Heart left ventricle (tissue), 13 donors: ENCODE measurements around the gene PHLPP1.

Experiments
- POLR2A ChIP-seq, 2 donors: fragments of 450-650 bp; IDR thresholded peaks; one replicate each; pipeline ENCODE4 v1.6.1; 2017; ENCODE audit warnings: antibody characterized with exemption in 2 of 2, mild to moderate bottlenecking in 2 of 2, moderate library complexity in 2 of 2
- TF ChIP-seq, protein P1 (sequence below), 12 donors: fragments of 200-600 bp; sonication (generic) in 4 of 12; IDR thresholded peaks; one replicate each; pipeline versions ENCODE4 v1.5.0 to v1.8.0; 2018 to 2022; ENCODE audit warnings: antibody characterized with exemption in 12 of 12, mild to moderate bottlenecking in 5 of 12
- donor health status: ischemic (EF 13 %, LVEDD 7.1; RV severe dilation, severe dysfunction).
- donor health status: DM: no; HTN: yes; CAD: no.
- donor health status: DM: no; HTN: no; CAD: no.
- donor health status: ischemic (EF 25% LVEDD 6.9; RV normal size, moderate dysfunction).
- donor health status: ischemic (EF 25% LVEDD 5.7; RV mildly dilated, moderate dysfunction).
- donor health status: ischemic (EF 35%, LVEDD 5.7; RV mildly dilated, moderate dysfunction).
- donor health status: nonischemic (EF 11% LVEDD 7.7; RV severe dilation, severe dysfunction).
- donor health status: DM: yes; HTN: yes; CAD: no.
- donor health status: PGD.
- donor health status: ischemic (EF 29% LVEDD 5.4; RV normal size, mild dysfunction).
- donor health status: nonischemic (EF 23%, LVEDD 6.1; RV moderate dilation, normal function).

DNA sequence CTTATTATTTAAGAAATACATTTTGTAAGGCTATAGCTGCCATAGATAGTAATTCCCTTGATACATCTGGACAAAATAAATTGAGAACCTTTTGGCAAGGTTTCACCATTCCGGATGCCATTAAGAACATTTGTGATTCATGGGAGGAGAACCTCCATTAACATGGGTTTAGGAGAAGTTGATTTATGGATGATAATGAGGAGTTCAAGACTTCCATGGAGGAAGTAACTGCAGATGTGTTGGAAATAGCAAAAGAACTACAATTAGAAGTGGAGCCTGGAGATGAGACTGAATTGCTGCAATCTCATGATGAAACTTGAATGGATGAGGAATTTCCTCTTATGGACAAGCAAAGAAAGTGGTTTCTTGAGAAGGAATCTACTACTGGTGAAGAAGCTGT is 17.3 kb downstream of the PHLPP1 start:
- TF ChIP-seq, protein P1, sequence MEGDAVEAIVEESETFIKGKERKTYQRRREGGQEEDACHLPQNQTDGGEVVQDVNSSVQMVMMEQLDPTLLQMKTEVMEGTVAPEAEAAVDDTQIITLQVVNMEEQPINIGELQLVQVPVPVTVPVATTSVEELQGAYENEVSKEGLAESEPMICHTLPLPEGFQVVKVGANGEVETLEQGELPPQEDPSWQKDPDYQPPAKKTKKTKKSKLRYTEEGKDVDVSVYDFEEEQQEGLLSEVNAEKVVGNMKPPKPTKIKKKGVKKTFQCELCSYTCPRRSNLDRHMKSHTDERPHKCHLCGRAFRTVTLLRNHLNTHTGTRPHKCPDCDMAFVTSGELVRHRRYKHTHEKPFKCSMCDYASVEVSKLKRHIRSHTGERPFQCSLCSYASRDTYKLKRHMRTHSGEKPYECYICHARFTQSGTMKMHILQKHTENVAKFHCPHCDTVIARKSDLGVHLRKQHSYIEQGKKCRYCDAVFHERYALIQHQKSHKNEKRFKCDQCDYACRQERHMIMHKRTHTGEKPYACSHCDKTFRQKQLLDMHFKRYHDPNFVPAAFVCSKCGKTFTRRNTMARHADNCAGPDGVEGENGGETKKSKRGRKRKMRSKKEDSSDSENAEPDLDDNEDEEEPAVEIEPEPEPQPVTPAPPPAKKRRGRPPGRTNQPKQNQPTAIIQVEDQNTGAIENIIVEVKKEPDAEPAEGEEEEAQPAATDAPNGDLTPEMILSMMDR (IDR thresholded peaks at IDR 0.05), result no peak
- TF ChIP-seq POLR2A (IDR thresholded peaks at IDR 0.05), result no peak
